ENCODE measurements around the gene ZRANB2.

Gene ZRANB2

GRCh38 chr1:71101839-71102376 lies 21.1 kb upstream of the ZRANB2 start:
- DNase-seq (ENCODE audit: low read depth) = no peak
- TF ChIP-seq CTCF (IDR thresholded peaks at IDR 0.05; ENCODE audit: low read depth, low read length, missing control alignments) = no peak
- no peak overlapping the region for H3K4me3 ChIP-seq (ENCODE audit: low read depth, low read length)

GRCh38 chr1:71097428-71097827 lies 16.6 kb upstream of the ZRANB2 start:
- DNase-seq (ENCODE audit: low read depth) = no peak
- no peak overlapping the region for H3K4me3 ChIP-seq (ENCODE audit: low read depth, low read length)
- TF ChIP-seq CTCF (IDR thresholded peaks at IDR 0.05; ENCODE audit: low read depth, low read length, missing control alignments) = no peak

GRCh38 chr1:71094913-71095312 lies 14.1 kb upstream of the ZRANB2 start:
- no peak for TF ChIP-seq CTCF (IDR thresholded peaks at IDR 0.05; ENCODE audit: low read depth, low read length, missing control alignments)
- no peak overlapping the region for H3K4me3 ChIP-seq (ENCODE audit: low read depth, low read length)
- no peak for DNase-seq (ENCODE audit: low read depth)

- no peak for TF ChIP-seq CTCF (IDR thresholded peaks at IDR 0.05; ENCODE audit: low read depth, low read length, missing control alignments)
- H3K4me3 ChIP-seq (ENCODE audit: low read depth, low read length) = no peak overlapping the region
- DNase-seq (ENCODE audit: low read depth) = no peak
Observed at GRCh38 chr1:71093938-71094337, 13.1 kb upstream of the ZRANB2 start.

GRCh38 chr1:71089536-71090270 lies 8.9 kb upstream of the ZRANB2 start:
- no peak overlapping the region for H3K4me3 ChIP-seq (ENCODE audit: low read depth, low read length)
- no peak for TF ChIP-seq CTCF (IDR thresholded peaks at IDR 0.05; ENCODE audit: low read depth, low read length, missing control alignments)
- no peak for DNase-seq (ENCODE audit: low read depth)

- DNase-seq (ENCODE audit: low read depth) = no peak
Observed at GRCh38 chr1:71088645-71089287, 7.9 kb upstream of the ZRANB2 start.

More at GRCh38 chr1:71088645-71089287, 7.9 kb upstream of the ZRANB2 start:
- no peak for TF ChIP-seq CTCF (IDR thresholded peaks at IDR 0.05; ENCODE audit: low read depth, low read length, missing control alignments)
- no peak overlapping the region for H3K4me3 ChIP-seq (ENCODE audit: low read depth, low read length)

Data from GM12864 (cell line).